Astrocyte (in vitro differentiated cells and primary cell): ENCODE results near the gene FBXO5.

Source experiments
- EZH2 ChIP-seq: IDR thresholded peaks from 2 replicates; pipeline ENCODE4 v1.6.1; 2012; ENCODE audit warnings: mild to moderate bottlenecking, low read length, inconsistent platforms; ENCODE audit not compliant: insufficient read depth
- TF ChIP-seq, protein P1 (sequence below): IDR thresholded peaks from 2 replicates; pipeline ENCODE4 v1.5.1; 2011; ENCODE audit warnings: low read depth, mild to moderate bottlenecking, inconsistent platforms, low read length, moderate library complexity; ENCODE audit not compliant: insufficient read depth

- TF ChIP-seq EZH2, result no peak
- TF ChIP-seq, protein P1, sequence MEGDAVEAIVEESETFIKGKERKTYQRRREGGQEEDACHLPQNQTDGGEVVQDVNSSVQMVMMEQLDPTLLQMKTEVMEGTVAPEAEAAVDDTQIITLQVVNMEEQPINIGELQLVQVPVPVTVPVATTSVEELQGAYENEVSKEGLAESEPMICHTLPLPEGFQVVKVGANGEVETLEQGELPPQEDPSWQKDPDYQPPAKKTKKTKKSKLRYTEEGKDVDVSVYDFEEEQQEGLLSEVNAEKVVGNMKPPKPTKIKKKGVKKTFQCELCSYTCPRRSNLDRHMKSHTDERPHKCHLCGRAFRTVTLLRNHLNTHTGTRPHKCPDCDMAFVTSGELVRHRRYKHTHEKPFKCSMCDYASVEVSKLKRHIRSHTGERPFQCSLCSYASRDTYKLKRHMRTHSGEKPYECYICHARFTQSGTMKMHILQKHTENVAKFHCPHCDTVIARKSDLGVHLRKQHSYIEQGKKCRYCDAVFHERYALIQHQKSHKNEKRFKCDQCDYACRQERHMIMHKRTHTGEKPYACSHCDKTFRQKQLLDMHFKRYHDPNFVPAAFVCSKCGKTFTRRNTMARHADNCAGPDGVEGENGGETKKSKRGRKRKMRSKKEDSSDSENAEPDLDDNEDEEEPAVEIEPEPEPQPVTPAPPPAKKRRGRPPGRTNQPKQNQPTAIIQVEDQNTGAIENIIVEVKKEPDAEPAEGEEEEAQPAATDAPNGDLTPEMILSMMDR, result no peak
These were observed 7.5 kb downstream of the FBXO5 start for GRCh38 chr6:152975204-152975915.
